ENCODE measurements around the gene TKT.

GRCh38 chr3:53267766-53268165 lies 11.9 kb upstream of the TKT start:
- TF ChIP-seq KDM1A (IDR thresholded peaks at IDR 0.05; ENCODE audit: borderline replicate concordance, low read length) (no peak), ASH2L (IDR thresholded peaks at IDR 0.05; ENCODE audit: low read length) (no peak), JUN (IDR thresholded peaks at IDR 0.05; ENCODE audit: low read depth, low read length) (no peak), JUND (IDR thresholded peaks at IDR 0.05; ENCODE audit: low read length) (no peak), CREB1 (IDR thresholded peaks at IDR 0.05) (no peak), SIRT6 (IDR thresholded peaks at IDR 0.05; ENCODE audit: low read length) (no peak)
- TF ChIP-seq, protein P1, sequence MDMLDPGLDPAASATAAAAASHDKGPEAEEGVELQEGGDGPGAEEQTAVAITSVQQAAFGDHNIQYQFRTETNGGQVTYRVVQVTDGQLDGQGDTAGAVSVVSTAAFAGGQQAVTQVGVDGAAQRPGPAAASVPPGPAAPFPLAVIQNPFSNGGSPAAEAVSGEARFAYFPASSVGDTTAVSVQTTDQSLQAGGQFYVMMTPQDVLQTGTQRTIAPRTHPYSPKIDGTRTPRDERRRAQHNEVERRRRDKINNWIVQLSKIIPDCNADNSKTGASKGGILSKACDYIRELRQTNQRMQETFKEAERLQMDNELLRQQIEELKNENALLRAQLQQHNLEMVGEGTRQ (IDR thresholded peaks at IDR 0.05; ENCODE audit: low read length) = no peak

Data from H1 (cell line).